ENCODE data around the gene MRPL2. TPM values are rescaled to one million over a fixed set of nuclear protein-coding genes. Genes with fewer than 3 reads are reported as not detected.

The MRPL2 gene
- total RNA-seq, 1 experiment from 2014 or later: 110 TPM

- no peak for DNase-seq
- H3K27ac ChIP-seq: peak overlapping the region; percentile 40
- H3K79me2 ChIP-seq (ENCODE audit: low read depth): peaks cover 92% of the 10 kb centered on the region
- POLR2A ChIA-PET (ENCODE audit: unreplicated experiment): interaction anchor here (0.6 kb wide), 1 partner anchor 92 kb away, joined by 8 read pairs; the partner anchor contains the start of gene CUL9
- H3K4me3 ChIP-seq: no peak overlapping the region
- TF ChIP-seq CTCF (conservative IDR thresholded peaks at IDR 0.05): no peak
- no peak for TF ChIP-seq EZH2 (IDR thresholded peaks at IDR 0.05; ENCODE audit: low read depth)
- no peaks in the 10 kb centered on the region for H3K27me3 ChIP-seq (ENCODE audit: insufficient read depth, low read depth)
- no peaks in the 10 kb centered on the region for H4K20me1 ChIP-seq (ENCODE audit: insufficient read depth)
- H3F3A ChIP-seq (ENCODE audit: insufficient read depth, low read depth): peaks cover 19% of the 10 kb centered on the region; the same call in 1 of the 2 replicates
- H3K36me3 ChIP-seq (ENCODE audit: low read depth): no peaks in the 10 kb centered on the region
- no TSS peak for BruUV-seq (replicated peaks)
- no peaks in the 10 kb centered on the region for H3K9me3 ChIP-seq (ENCODE audit: insufficient read depth, low read depth)
- intact Hi-C loops (cut with micrococcal nuclease; ENCODE audit: unreplicated experiment): no loop called here
- H3K4me2 ChIP-seq: peak overlapping the region; percentile 52
- H3K9me2 ChIP-seq (ENCODE audit: insufficient read depth): no peaks in the 10 kb centered on the region
- CTCF ChIA-PET: interaction anchor here (0.6 kb wide), 1 partner anchor 707 kb away, joined by 3 read pairs; no protein-coding TSS in a partner anchor
- H3K4me1 ChIP-seq (replicated peaks; ENCODE audit: insufficient read depth): peaks cover 45% of the 10 kb centered on the region
- no peak overlapping the region for H2AFZ ChIP-seq
Measured at GRCh38 chr6:43089874-43090558, 30.8 kb upstream of the MRPL2 start.

- TF ChIP-seq CTCF (conservative IDR thresholded peaks at IDR 0.05) (no peak), EZH2 (IDR thresholded peaks at IDR 0.05; ENCODE audit: low read depth) (no peak)
- H3K27ac ChIP-seq: peak overlapping the region; percentile 40
- peaks cover 19% of the 10 kb centered on the region; the same call in 1 of the 2 replicates for H3F3A ChIP-seq (ENCODE audit: insufficient read depth, low read depth)
- BruUV-seq (replicated peaks): no TSS peak
- peaks cover 39% of the 10 kb centered on the region for H3K4me1 ChIP-seq (replicated peaks; ENCODE audit: insufficient read depth)
- H3K4me3 ChIP-seq: no peak overlapping the region
- H4K20me1 ChIP-seq (ENCODE audit: insufficient read depth): no peaks in the 10 kb centered on the region
- no peaks in the 10 kb centered on the region for H3K36me3 ChIP-seq (ENCODE audit: low read depth)
- intact Hi-C loops (cut with micrococcal nuclease; ENCODE audit: unreplicated experiment): no loop called here
- no peaks in the 10 kb centered on the region for H3K27me3 ChIP-seq (ENCODE audit: insufficient read depth, low read depth)
- no peaks in the 10 kb centered on the region for H3K9me2 ChIP-seq (ENCODE audit: insufficient read depth)
- peaks cover 94% of the 10 kb centered on the region for H3K79me2 ChIP-seq (ENCODE audit: low read depth)
- peak overlapping the region; percentile 52 for H3K4me2 ChIP-seq
- no peaks in the 10 kb centered on the region for H3K9me3 ChIP-seq (ENCODE audit: insufficient read depth, low read depth)
- DNase-seq: no peak
- CTCF ChIA-PET: no interaction called here
- POLR2A ChIA-PET (ENCODE audit: unreplicated experiment): interaction anchor here (0.6 kb wide), 1 partner anchor 14 kb away, joined by 8 read pairs; the partner anchor contains the start of gene PTK7
- H2AFZ ChIP-seq: no peak overlapping the region
Measured at GRCh38 chr6:43089467-43089866, 30.2 kb upstream of the MRPL2 start.

DNA sequence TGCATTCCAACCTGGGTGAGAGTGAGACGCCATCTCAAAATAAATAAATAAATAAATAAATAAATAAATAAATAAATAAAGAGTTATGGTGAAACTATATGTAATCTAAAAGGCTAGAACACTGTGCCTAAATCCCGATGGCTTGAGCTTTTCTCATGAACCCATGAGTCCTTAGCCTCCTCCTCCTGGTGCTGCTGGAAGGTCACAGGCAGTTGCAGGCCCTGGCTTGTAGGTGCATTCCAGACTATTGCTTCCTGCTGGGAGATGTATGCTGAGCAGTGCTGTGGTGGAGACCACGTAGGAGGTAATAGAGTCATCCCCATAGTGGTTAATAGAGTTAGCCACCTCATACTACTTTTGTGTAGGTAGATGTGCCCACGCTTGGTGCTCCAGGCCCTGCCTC, 29.4 kb upstream of the MRPL2 start:
- ChIA-PET POLR2A (ENCODE audit: unreplicated experiment) (no interaction called here), CTCF (no interaction called here)
- Histone ChIP-seq H3K9me2 (ENCODE audit: insufficient read depth) (no peaks in the 10 kb centered on the region), H3K4me1 (replicated peaks; ENCODE audit: insufficient read depth) (peaks cover 39% of the 10 kb centered on the region), H4K20me1 (ENCODE audit: insufficient read depth) (no peaks in the 10 kb centered on the region), H3K9me3 (ENCODE audit: insufficient read depth, low read depth) (no peaks in the 10 kb centered on the region), H3K27ac (no peak overlapping the region), H3K79me2 (ENCODE audit: low read depth) (peaks cover 92% of the 10 kb centered on the region), H3K36me3 (ENCODE audit: low read depth) (no peaks in the 10 kb centered on the region), H3F3A (ENCODE audit: insufficient read depth, low read depth) (peaks cover 19% of the 10 kb centered on the region; the same call in 1 of the 2 replicates), H3K4me2 (no peak overlapping the region), H3K27me3 (ENCODE audit: insufficient read depth, low read depth) (no peaks in the 10 kb centered on the region), H2AFZ (no peak overlapping the region), H3K4me3 (no peak overlapping the region)
- no peak for TF ChIP-seq EZH2 (IDR thresholded peaks at IDR 0.05; ENCODE audit: low read depth)
- no peak for TF ChIP-seq CTCF (conservative IDR thresholded peaks at IDR 0.05)
- intact Hi-C loops (cut with micrococcal nuclease; ENCODE audit: unreplicated experiment): no loop called here
- no TSS peak for BruUV-seq (replicated peaks)
- peak in 1 of 2 experiments; percentile 38 for DNase-seq

Measured in PC-9 (cell line).